ENCODE results near the gene SH3D21. TPM values are rescaled to one million over a fixed set of nuclear protein-coding genes. Genes with fewer than 3 reads are reported as not detected.

SH3D21 gene
- total RNA-seq, 1 donor from 2014 or later, result 15.7 TPM

DNA sequence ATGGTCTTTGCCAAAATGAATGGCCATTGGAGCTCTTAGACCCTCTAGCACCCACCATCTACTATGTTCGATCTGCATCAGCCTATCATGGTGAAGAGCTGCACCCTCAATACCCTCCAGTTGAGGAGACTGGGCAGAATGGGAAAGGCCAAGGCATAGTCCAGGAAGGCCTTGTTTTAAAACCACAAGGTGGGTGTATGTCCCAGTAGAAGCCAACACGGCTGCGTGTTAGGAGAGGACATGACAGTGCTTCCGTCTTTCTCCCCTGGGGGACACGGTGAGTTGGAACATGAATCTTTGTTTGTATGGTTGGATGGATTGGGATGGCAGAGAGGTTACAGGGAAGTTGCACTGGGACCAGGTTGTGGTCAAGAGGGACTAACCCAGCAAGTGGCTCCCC is 18.6 kb upstream of the SH3D21 start:
- Mint-ChIP-seq H3K36me3 (peaks cover 34% of the 10 kb centered on the region), H3K4me1 (ENCODE audit: unreplicated experiment) (peaks cover 15% of the 10 kb centered on the region), H3K27ac (peak overlapping the region; percentile 31), H3K9me3 (no peaks in the 10 kb centered on the region), H3K27me3 (no peaks in the 10 kb centered on the region), H3K4me3 (no peak overlapping the region)
- TF ChIP-seq CTCF (conservative IDR thresholded peaks at IDR 0.05), result no peak
- DNase-seq (ENCODE audit: extremely low spot score, unreplicated experiment), result no peak

DNA sequence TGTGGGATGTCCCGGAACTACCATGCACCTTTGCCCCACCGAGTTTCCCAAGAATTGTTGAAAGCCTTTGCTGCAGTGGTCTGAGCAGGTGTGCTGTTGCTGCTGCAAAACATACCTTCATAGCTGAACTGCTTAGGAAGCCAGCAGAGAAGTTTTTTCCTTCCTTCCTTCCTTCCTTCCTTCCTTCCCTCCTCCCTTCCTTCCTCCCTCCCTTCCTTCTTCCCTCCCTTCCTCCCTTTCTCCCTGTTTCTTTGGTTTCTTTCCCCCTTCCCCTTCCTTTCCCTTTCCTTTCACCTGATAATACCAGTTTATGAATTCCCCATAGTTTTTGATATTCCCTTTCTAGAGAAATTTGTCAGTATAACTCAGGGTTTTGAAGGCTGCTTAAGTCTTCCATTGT is 10.8 kb upstream of the SH3D21 start:
- no peak overlapping the region for H3K4me3 Mint-ChIP-seq
- H3K36me3 Mint-ChIP-seq, result peaks cover 32% of the 10 kb centered on the region
- H3K27ac Mint-ChIP-seq, result no peak overlapping the region
- TF ChIP-seq CTCF (conservative IDR thresholded peaks at IDR 0.05), result no peak
- H3K4me1 Mint-ChIP-seq (ENCODE audit: unreplicated experiment), result peaks cover 5% of the 10 kb centered on the region
- H3K9me3 Mint-ChIP-seq, result no peaks in the 10 kb centered on the region
- DNase-seq (ENCODE audit: extremely low spot score, unreplicated experiment), result no peak
- H3K27me3 Mint-ChIP-seq, result no peaks in the 10 kb centered on the region

DNA sequence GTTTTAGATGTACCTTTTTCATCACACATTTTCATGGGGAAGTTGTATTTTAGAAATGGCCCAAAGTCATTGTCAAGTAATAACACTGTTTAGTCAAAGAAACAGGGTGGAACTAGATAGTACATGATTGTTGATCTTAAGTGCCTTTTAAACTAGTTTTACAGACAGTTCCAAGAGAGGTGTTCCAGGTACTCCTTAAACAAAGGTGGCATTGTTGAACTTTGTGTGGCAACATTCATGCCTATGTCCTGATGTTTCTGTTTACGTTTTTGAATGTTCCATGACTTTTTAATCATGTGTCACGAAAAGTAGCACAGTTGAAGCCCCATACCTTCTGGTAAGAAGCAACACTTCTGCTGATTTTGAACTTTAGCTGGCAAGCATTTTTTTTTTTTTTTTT is 9.1 kb upstream of the SH3D21 start:
- no peak for TF ChIP-seq CTCF (conservative IDR thresholded peaks at IDR 0.05)
- Mint-ChIP-seq H3K4me1 (ENCODE audit: unreplicated experiment) (peaks cover 5% of the 10 kb centered on the region), H3K27ac (no peak overlapping the region), H3K4me3 (no peak overlapping the region), H3K36me3 (peaks cover 30% of the 10 kb centered on the region), H3K9me3 (no peaks in the 10 kb centered on the region), H3K27me3 (no peaks in the 10 kb centered on the region)
- DNase-seq (ENCODE audit: extremely low spot score, unreplicated experiment), result no peak

DNA sequence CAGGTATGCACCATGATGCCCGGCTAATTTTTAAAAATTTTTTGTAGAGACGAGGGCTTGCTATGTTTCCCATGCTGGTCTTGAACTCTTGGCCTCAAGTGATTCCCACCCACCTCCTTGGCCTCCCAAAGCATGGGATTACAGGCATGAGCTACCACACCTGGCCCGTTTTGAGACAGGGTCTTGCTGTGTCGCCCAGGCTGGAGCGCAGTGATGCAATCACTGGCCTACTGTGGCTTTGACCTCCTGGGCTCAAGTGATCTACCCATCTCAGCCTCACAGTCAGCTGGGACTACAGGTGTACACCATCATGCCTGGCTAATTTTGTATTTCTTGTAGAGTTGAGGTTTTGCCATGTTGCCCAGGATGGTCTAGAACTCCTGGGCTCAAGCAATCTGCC is 7.5 kb upstream of the SH3D21 start:
- no peak for DNase-seq (ENCODE audit: extremely low spot score, unreplicated experiment)
- Mint-ChIP-seq H3K4me1 (ENCODE audit: unreplicated experiment) (peaks cover 5% of the 10 kb centered on the region), H3K4me3 (no peak overlapping the region), H3K9me3 (no peaks in the 10 kb centered on the region), H3K27ac (no peak overlapping the region), H3K27me3 (no peaks in the 10 kb centered on the region), H3K36me3 (peaks cover 42% of the 10 kb centered on the region)
- no peak for TF ChIP-seq CTCF (conservative IDR thresholded peaks at IDR 0.05)

GRCh38 chr1:36300526-36300925 is 5.6 kb upstream of the SH3D21 start:
- no peaks in the 10 kb centered on the region for H3K27me3 Mint-ChIP-seq
- no peak overlapping the region for H3K4me3 Mint-ChIP-seq
- DNase-seq (ENCODE audit: extremely low spot score, unreplicated experiment), result no peak
- TF ChIP-seq CTCF (conservative IDR thresholded peaks at IDR 0.05), result no peak
- peaks cover 10% of the 10 kb centered on the region for H3K4me1 Mint-ChIP-seq (ENCODE audit: unreplicated experiment)
- H3K9me3 Mint-ChIP-seq, result no peaks in the 10 kb centered on the region
- H3K27ac Mint-ChIP-seq, result peak overlapping the region; percentile 79
- peaks cover 36% of the 10 kb centered on the region for H3K36me3 Mint-ChIP-seq

GRCh38 chr1:36301220-36301619 is 4.9 kb upstream of the SH3D21 start:
- no peak for TF ChIP-seq CTCF (conservative IDR thresholded peaks at IDR 0.05)
- no peak for DNase-seq (ENCODE audit: extremely low spot score, unreplicated experiment)
- H3K27ac Mint-ChIP-seq, result peak overlapping the region; percentile 32
- no peak overlapping the region for H3K4me3 Mint-ChIP-seq
- H3K27me3 Mint-ChIP-seq, result no peaks in the 10 kb centered on the region
- no peaks in the 10 kb centered on the region for H3K9me3 Mint-ChIP-seq
- H3K4me1 Mint-ChIP-seq (ENCODE audit: unreplicated experiment), result peaks cover 10% of the 10 kb centered on the region
- H3K36me3 Mint-ChIP-seq, result peaks cover 36% of the 10 kb centered on the region

Data from type B pancreatic cell (in vitro differentiated cells).